ENCODE data around the gene DHRS13.

DHRS13 gene

GRCh38 chr17:28883967-28884702, 18.7 kb downstream of the DHRS13 start:
- no peak overlapping the region for H3K27ac ChIP-seq
- TF ChIP-seq, protein P1, sequence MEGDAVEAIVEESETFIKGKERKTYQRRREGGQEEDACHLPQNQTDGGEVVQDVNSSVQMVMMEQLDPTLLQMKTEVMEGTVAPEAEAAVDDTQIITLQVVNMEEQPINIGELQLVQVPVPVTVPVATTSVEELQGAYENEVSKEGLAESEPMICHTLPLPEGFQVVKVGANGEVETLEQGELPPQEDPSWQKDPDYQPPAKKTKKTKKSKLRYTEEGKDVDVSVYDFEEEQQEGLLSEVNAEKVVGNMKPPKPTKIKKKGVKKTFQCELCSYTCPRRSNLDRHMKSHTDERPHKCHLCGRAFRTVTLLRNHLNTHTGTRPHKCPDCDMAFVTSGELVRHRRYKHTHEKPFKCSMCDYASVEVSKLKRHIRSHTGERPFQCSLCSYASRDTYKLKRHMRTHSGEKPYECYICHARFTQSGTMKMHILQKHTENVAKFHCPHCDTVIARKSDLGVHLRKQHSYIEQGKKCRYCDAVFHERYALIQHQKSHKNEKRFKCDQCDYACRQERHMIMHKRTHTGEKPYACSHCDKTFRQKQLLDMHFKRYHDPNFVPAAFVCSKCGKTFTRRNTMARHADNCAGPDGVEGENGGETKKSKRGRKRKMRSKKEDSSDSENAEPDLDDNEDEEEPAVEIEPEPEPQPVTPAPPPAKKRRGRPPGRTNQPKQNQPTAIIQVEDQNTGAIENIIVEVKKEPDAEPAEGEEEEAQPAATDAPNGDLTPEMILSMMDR (conservative IDR thresholded peaks at IDR 0.05) = no peak

DNA sequence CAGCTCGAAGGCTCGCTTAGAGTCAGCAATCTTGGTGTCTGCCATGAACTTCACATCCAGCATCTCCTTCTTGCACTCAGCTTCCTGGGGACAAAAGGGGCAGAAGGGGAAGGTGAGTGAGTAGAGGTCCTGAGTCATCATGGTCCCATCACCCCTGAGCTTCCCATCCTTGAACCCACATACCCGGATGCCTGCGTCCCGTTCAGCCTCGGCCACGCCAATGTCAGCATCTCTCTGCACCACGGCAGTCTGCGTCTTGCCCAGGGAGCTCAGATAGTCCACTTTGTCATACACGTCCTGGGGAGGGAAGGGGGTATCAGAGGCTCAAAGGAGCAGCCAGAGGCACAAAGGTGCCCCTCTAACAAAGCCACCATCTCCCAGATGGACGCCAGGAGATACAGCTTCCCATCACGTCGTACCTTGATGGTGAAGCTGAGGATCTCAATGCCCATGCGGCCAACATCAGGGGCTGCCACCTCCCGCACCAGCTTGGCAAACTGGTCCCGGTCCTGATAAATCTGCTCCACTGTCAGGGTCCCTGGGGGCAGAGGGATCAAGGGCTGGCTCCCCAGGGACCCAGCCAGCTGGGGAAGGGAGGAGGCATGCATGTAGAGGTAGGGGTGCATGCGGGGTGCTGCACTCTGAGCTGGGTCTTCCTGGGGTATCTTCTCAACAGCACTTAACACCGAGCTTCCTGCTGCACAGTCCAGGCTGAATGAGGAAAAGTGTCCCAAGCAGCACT, 20.6 kb downstream of the DHRS13 start:
- H3K27ac ChIP-seq = no peak overlapping the region
- TF ChIP-seq, protein P1 (conservative IDR thresholded peaks at IDR 0.05) = no peak

- no peak overlapping the region for H3K27ac ChIP-seq
- TF ChIP-seq, protein P1 (conservative IDR thresholded peaks at IDR 0.05) = no peak
Observed at GRCh38 chr17:28881533-28882056, 21.3 kb downstream of the DHRS13 start.

- TF ChIP-seq, protein P1 (conservative IDR thresholded peaks at IDR 0.05) = no peak
- no peak overlapping the region for H3K27ac ChIP-seq
Observed at GRCh38 chr17:28880572-28880945, 22.3 kb downstream of the DHRS13 start.

DNA sequence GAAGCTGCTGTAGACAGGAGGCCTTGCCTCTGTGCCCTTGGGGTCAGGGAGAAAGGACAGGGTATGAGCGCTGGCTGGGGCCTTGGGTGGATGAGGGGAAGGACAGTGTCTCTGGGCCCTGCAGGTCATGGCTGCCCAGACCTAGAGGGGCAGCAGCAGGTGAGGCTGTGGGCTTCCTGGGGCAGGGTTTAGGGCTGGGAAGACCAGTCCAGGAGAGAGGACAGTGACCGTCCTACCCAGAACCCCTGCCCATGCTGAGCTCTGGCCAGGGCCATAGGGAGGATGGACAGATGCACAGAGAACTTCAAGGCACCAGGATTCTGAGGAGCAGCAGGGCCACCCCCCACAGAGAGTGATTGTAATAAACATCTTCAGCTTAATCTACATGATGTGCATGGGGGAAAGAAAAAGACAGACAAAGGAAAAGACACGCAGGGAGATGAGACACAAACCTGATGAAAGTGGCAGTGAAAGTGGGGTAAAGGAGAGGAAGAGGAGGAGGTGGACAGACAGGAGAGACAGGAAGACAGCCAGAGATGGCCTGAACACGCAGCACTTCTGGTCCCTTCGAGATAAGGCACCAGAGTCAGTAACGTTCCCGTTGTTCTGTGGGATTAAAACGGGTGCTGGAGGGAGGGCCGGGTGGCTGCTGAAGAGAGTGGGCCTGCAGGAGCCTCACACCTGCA, 22.9 kb downstream of the DHRS13 start:
- TF ChIP-seq, protein P1 (conservative IDR thresholded peaks at IDR 0.05) = no peak
- no peak overlapping the region for H3K27ac ChIP-seq

DNA sequence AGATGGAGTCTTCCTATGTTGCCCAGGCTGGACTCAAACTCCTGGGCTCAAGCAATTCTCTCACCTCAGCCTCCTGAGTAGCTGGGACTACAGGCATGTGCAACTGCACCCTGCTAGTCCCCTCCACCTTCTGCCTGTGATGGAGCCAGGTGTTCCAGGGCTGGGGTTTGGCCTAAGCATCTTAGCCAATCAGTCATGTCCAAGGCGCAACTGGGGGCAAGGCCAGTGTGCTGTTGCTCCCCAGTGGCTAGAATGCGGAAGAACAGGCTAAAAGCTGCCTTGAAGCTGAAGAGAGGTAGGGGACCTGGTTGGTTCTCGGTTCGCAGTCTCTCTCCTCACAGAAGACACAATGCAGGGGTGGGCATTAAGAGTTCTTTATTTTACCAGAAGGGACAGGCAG, 23.9 kb downstream of the DHRS13 start:
- TF ChIP-seq, protein P1 (conservative IDR thresholded peaks at IDR 0.05) = peak; percentile 72
- no peak overlapping the region for H3K27ac ChIP-seq

Measured in VCaP (cell line).